ENCODE data around the gene SLC16A12.

Gene SLC16A12

DNA sequence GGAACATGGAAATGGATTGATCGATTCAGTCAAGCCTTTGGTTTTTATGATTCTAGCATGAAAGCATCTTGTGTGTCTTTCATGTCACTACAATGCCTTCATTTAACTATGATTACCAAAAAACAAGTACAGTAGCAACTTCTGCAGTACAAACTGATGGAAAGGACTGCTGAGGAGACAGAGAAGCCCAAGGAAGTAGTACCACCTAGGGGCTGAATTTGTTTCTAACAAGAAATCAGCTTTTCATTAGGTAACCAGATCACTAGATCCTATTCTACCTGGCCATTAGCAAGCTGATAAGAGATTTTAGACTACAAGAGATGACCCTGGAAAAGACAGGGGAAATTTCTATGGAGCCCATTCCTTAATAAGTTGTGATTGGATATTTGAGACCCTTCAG is 146.1 kb downstream of the SLC16A12 start:
- peak; percentile 46 for DNase-seq

DNA sequence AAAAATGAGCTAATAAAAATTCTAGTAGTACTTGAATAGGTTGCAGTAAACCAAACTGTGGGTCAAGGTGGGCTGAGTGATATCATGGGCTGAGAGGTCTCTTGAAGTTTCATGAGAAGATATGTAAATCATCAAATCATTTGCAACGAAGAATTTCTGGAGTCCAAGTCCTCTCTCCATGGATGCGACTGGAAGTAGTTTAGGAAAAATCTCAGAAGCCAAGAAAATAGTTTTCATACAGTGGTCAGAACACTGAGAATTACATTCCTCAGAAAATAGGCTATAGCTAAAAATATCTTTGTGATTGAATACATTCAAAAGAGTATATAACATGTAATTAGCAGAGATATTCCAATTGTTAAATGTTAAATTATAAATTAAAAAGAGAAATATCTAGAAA is 146.6 kb downstream of the SLC16A12 start:
- peak; percentile 37 for DNase-seq

DNA sequence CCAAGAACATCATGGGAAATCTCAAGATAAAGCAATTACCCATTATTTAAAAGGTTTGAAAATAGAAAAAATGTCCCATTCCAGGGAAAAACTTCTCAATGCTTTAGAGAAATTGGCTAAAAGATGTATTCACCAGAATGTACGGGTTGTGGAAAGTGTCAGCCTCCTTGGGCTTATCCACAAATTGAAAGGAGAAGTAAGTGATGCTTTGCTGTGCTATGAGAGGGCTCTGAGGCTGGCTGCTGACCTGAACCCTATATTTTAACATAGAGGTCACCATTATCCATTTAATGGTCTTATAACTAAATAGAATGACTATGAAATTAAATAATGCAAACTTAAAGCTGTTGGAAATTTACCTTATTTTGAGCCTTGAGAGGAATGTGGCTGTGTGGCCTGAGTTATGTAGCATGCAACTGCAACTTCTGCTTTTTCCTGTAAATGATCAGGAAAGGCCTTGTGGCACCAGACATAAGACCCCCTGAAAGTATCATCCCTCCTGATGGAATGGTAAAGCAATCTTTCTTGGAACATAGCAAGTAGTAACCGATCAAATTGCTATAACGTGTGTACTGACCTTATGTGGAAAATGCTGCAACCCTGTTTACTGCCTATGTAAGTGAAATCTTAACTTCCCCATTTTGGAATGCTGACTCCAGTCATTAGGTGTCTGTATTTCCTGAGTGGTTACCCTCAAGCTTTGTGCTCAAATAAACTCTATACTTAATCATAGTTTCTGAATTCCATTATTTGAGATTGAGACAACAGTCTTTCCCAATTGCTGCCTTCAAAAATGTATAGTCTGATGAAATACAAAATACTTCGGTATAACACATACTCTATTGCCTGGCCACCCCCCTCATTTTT is 150.7 kb downstream of the SLC16A12 start:
- no peak for DNase-seq

DNA sequence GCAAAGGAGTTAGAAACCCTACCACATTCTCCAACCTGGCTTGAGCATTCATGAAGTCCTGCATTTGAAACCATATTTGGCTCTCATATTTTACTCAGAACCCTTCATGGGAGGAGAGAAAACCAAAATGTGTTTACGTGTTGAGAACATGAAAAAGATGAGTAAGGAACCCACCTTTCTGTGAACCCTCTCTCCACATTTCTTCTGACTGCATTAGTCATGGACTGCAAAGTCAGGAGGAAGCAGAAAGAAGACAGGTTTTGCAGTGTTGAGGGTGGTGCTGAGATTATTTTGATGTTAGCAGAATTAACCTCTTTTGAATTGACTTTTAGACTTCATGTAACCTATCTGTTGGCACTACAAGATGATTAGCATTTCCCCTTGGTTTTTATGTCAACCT is 152.6 kb downstream of the SLC16A12 start:
- no peak for DNase-seq

All from fibroblast of skin of scalp (primary cell).